SHP77 (cell line): ENCODE measurements around the gene PROZ.
"Not testable (repeated sequence)": the region's sequence is repeated elsewhere in the genome, so short reads cannot be mapped to it uniquely, and the experiment has no call there.

Source experiments
- DNase-seq, 2 experiments: peaks; one replicate each; lab custom pipeline; 2025; lab: John Stamatoyannopoulos, UW

Gene PROZ

DNA sequence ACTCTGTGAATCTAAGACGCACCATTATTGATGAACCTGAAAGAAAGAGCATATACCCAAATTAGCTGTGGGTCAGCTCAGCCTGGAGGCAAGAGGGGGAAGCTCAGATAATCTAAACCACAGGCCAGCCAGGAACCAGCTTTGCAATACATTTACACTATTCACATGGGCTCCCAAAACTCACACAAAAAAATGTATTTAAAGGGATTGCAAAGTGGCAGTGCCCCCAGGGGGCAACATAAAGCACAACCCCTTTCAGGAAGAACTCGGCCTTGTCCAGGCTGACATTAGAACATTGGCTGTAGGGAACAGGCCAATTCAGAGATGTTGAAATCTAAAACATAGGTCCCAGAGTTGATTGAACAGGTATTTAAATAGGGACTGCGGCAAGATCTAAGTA lies 3.2 kb upstream of the PROZ start:
- peak in 1 of 2 experiments; percentile 40 for DNase-seq

DNA sequence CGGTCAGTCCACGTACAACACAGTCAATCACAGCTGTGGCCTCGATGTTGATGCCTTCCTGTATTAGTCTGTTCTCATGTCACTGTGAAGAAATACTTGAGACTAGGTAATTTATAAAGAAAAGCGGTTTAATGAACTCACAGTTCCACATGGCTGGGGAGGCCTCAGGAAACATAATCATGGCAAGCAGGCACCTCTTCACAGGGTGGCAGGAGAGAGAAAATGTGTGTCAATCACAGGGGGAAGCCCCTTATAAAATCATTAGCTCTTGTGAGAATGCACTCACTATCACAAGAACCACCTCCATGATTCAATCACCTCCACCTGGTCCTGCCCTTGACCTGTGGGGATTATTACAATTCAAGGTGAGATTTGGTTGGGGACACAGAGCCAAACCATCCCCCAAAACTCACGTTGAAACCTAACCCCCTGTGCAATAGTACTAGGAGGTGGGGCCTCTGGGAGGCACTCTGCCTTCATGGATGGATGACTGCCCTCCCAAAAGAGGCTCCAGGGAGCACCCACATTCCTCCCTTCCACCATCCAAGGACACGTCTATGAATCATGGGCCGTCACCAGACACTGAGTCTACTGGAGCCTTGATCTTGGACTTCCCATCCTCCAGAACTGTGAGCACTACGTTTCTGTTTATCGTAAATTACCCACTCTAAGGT lies 2.3 kb upstream of the PROZ start:
- no peak for DNase-seq

DNA sequence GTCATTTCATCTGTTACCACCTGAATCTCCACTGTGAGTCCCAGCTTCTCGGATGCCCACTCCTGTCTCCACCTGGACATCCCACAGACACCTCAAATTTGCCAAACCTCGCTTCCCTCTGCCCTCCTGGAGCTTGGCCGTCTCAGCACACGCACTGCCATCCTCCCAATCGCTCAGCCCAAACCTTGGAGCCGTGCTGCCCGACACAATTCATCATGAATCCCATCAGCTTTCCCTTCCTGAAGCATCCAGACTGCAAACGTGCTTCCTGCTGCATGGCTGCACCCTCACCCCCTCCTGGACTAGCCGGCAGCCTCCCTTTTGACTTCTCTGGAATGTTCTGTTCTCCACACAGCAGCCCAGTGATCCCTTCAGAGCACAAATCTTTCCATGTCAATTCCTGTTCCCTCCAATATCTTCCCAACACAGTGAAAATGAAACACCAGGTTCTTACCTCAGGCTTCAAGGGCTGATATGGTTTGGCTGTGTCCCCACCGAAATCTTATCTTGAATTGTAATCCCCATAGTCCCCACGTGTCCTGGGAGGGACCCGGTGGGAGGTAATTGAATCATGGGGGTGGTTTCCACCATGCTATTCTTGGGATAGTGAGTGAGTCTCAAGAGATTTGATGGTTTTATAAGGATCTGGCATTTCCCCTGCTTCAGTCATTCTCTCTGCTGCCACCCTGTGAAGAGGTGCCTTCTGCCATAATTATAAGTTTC lies 1.1 kb upstream of the PROZ start:
- no peak for DNase-seq

DNA sequence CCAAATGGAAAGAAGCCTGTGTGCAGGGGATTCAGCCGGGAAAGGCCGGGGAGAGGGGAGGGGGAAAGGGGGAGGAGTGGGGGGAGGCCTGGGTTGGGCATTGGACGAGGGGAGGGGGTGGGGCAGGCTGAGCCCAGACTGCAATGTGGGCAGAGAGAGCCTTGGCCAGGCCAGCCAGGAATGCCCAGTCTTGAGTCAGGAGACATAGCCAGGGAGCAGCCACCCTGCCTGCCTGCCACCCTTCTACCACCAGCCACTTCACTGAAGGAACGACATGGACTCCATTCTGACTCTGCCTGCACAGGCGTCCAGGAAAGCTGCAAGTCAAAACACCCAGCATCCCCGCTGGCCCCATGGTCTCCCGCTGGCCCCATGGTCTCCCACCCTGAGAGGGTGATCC lies 498 bp downstream of the PROZ start:
- DNase-seq, result no peak

DNA sequence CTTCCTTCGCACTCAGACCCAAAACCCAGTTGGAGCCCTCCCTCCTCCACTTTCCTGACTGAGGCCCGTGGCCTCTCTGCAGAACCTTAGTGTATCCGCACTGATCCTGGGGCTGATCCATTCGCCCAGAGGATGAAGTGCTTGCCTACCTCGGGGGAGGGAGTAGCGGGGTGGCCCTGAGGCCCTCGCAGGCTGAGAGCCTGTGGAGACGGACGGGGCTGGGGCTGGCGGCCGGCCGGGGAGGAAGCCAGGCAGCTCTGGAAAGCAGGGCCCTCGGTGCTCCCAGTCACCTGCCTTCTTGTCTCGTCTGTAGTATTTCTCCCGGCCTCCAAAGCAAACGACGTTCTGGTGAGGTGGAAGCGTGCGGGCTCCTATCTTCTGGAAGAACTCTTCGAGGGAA lies 1.3 kb downstream of the PROZ start:
- no peak for DNase-seq

DNA sequence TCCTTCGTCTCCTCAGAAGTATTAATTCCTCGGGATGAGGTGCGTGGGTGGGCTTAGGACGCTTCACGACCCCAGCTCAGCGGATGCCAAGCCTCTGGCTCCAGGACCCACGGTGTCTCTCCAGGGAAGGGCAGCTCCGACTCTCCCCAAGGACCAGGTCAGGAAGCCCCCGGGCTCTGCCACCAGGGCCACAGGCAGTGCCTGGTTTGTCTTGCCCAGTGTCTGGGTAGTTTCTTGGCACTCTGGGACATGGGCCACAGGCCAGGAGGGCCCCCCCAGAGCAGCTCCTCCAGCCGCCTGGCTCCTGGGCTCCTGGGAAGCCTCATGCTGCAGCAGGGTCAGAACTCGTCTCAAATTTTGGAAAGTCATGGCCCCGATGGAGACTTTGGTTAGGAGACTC lies 2.5 kb downstream of the PROZ start:
- DNase-seq, result no peak

DNA sequence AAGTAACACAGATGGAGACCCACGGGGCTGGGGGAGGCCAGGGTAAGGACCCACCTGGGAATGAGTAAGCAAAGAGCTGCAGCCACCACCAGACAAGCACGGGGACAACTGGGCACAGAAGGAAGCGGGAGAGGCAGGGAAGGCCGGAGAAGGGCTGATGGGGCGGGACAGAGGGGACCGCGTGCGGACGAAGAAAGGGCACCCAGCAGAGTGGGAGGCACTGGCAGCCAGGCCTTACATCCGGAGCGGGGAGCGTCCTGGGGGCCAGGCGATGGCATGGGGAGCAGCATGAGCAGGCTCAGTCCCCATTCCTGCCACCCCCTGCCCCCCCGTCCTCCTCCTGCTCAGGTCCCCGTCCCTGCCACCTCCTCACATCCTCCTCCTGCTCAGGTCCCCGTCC lies 3.0 kb downstream of the PROZ start:
- no peak for DNase-seq

DNA sequence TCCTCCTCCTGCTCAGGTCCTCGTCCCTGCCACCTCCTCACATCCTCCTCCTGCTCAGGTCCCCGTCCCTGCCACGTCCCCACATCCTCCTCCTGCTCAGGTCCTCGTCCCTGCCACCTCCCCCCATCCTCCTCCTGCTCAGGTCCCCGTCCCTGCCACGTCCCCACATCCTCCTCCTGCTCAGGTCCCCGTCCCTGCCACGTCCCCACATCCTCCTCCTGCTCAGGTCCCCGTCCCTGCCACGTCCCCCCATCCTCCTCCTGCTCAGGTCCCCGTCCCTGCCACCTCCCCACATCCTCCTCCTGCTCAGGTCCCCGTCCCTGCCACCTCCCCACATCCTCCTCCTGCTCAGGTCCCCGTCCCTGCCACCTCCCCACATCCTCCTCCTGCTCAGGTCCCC lies 3.5 kb downstream of the PROZ start:
- not testable (repeated sequence) for DNase-seq

DNA sequence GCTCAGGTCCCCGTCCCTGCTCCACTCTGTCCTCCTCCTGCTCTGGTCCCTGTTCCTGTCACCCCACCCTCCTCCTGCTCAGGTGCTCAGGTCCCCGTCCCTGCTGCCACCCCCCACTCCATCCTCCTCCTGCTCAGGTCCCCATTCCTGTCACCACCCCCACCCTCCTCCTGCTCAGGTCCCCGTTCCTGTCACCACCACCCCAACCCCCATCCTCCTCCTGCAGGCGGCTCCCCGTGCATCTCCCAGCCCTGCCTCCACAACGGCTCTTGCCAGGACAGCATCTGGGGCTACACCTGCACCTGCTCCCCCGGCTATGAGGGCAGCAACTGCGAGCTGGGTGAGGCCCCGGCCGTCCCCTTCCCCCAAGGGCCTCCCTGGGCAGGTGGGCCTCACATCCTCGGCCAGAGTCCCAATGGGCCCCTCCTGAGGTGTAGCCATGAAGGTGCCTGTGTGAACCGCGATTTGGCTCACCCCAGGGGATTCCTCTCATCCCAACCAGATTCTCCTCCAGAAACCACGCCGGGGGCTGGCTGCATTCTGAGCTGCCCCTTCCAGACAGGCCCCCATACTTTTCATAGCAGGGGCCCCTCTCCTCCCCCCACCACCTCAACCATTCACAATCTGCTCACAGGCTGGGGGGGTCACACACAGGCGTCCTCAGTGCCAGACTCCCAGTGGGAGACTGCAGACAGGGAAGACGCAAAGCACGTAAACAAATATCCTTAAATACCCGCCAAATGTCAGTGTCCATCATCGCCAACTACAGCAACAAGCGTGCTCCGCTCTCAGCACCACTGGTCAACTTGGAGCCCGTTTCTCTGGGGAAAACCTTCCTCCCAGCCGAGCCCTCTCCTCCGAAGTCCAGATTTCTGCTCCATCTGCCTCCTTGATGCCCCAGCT lies 4.6 kb downstream of the PROZ start:
- DNase-seq, result peak in 1 of 2 experiments; percentile 56

DNA sequence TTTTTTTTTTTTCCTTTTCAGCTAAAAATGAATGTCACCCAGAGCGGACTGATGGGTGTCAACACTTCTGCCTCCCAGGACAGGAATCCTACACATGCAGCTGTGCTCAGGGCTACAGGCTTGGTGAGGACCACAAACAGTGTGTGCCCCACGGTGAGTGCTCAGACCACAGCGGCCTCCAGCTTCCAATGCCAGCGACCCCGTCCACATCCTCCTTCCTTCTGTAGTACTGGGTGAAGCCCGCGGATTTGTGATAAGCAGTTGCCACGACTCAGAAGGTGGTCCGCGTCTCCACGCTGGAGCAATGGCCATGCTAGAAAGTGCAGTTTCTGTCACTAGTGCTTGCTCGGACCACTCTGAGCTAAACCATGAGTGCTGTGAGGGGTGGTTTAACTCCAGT lies 6.0 kb downstream of the PROZ start:
- DNase-seq, result no peak

DNA sequence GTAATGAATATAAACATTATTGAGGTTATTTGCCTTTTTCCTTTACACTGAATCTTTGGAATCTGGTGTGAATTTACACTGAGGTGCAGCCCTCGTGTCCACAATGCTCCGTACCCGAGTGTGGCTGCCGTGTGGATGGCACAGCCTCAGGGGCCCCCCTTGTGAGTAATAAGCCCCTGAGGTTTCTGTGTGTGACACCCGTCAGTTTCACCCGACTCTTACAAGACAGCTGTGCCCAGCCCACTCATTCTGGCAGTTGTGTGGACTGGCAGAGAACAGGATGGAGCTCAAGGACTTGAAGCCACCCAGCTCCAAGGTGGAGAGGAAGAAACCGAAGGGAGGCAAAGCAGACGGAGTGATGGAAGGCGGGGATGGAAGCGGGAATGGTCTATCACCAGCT lies 7.8 kb downstream of the PROZ start:
- DNase-seq, result no peak

DNA sequence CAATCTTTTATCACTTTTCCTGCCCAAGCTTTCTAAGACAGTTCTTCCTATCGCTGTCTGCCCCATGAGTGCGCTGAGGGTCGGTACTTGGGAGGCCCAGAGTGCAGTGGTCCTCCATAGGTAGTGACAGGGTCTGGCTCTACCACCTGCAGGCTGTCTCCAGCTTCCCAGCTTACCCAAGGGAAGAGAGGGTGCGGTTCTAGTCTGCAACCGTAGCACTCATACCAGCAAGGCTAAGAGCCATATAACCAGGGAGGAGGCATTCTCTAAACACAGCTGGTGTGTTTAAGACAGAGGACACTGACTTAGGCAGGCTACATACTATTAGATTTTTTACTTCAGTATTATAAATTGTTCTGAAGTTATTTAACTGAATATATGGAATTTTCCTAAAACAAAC lies 8.2 kb downstream of the PROZ start:
- DNase-seq, result no peak

DNA sequence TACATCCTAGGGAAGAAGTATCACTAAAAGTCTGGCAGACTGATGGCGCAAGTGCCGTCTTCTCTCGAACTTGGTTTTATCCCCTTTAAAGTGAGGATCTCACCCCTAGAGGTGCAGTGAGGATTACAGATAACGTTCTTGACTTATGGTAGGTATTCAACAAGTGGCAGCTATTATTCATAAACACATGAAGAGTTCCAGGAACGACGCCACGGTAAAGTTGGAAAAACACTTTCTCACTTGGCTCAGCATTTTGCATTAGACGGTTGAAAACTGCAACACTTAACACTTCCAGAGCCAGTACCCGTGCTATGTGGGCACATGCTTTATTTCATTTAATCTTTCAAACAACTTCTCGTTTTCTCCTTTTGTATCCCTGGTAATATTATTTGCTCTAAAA lies 8.7 kb downstream of the PROZ start:
- no peak for DNase-seq

DNA sequence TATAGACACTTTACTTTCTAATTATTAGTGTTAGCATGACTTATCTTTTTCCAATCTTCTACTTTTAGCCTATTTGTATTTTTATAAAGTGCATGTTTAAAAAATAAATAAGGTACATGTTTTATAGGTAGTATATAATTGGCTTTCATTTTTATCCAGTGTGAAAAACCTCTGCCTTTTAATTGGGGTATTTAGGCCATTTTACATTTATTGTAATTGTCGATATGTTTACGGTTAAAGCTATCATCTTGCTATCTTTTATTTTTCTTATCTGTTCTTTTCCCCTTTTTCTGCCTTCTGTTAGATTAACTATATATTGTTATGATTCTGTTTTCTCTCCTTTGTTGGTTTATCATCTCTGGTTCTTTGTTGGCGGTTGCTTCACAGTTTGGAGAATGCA lies 9.1 kb downstream of the PROZ start:
- no peak for DNase-seq

DNA sequence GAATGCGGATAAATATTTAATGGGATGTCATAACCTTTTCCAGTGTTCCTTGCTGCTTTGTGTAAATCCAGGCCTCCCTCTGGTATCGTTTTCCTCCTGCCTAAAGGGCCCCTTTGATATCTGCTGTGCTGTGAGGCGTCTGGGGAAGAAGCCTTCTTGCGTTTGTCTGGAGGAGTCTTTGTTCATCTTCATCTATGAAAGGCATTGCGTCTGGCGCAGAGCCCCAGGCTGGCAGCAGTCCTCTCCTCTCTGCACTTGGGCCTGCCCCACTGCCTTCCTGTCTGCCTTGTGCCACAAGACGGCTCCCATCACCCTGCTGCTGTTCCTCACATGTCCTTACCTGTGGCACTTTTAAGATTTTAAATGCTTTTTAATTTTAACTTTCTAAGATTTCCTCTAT lies 9.8 kb downstream of the PROZ start:
- DNase-seq, result no peak

DNA sequence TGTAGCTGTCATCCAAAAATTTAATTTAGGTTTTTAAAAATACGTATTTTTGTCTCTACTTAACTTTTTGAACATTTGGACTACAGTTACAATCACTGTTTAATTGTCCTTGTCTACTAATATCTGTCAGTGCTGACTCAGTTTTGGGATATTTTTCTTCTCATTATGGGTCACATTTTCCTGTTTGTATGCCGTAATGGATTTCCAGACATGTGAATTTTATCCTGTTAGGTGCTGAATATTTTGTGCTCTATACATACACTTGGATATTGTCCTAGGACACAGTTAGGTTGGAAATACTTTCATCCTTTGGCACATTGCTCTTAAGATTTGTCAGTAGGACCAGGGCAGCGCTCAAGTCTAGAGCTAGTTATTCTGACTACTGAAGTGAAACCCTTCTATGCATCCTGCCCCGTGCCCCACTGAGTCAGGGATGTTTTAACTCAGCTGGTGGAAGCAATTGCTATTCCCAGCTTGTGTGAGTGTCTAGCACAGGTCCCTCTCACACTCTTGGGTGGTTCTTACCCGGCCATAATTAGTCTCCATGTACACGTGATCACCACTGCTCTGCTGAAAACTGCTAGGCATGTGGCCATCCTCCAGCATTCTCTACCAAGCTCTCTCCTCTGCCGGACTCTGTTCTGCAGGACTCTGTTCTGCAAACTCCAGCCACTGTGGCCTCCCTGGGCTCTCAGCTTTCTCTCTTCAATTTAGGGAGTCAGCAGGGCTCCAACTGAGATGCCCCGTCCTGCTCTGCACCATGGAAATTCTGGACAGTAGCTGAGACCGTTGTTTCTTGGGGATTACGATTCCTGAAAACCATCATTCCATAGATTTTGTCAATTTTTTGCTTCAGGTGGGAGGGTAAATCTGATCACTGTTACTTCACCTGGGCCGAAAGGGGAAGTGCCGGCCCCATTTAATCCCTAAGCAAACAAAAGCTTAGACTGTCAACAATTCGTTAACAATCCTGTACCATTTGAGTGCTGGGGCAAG lies 11.1 kb downstream of the PROZ start:
- DNase-seq, result peak; percentile 71 to 73

DNA sequence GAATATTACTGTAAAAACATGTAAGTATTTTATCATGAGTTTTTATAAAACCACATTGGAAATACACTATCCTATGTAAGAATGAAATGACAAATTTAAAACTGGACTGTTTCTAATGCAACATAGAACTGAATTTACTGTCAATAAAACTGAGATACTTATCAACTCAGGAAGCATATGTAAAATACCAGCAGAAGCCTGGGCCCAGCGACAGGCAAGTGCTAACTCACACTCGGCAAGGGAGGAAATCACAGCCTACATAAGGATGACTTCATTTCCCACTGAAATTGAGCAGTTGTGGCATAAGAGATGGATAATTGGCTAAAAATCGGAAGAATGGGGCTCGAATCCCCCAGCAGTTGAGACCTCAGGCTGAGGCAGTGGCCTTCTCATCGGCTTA lies 12.1 kb downstream of the PROZ start:
- DNase-seq, result no peak

DNA sequence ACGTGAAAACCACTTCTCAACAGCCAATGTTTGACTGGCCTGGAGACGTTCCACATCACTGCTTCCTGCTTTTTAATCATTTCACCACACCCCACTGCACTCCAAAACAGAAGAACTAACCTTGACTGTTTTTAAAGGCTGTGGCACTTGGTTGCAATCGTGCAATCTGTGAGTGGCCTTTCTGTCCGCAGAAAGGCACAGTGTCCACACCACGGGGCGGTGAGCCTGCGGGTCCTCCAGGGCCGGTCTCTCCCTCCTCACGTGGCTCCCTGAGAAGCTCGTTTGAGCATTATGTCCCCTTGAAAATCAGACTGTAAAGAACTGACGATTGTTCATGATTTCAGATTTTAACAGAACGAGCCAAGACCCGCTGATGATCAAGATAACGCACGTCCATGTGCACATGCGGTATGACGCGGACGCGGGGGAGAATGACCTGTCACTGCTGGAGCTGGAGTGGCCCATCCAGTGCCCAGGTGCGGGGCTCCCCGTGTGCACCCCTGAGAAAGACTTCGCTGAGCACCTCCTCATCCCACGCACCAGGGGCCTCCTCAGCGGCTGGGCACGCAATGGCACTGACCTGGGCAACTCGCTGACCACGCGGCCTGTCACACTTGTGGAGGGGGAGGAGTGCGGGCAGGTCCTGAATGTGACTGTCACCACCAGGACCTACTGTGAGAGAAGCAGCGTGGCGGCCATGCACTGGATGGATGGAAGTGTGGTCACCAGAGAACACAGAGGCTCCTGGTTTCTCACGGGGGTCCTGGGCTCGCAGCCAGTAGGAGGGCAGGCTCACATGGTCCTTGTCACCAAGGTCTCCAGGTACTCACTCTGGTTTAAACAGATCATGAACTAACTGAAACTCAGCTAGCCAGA lies 13.0 kb downstream of the PROZ start:
- peak in 1 of 2 experiments; percentile 41 for DNase-seq

DNA sequence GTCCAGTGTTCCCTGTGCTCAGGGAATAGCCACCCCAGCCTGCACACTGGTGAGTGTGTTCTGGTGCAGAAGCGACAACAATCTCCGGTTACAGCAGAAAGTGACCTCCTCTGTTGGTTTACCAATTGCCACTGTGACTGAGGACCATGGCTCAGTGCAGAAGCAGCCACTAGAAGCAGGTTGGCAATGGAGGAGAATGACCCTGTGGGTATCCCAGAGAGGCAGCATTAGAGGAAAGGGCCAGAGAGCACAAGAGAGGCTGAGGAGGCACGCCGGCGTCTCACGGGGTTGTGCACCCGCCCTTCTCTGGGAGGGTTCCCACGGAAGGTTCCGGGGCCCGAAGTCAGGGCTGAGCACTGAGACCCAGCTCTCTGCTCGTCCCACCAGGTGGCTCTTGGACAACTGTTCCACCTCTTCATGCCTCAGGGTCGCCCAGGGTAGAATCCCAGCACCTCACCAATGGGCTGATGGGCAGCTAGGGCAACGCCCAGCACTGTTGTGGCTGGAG lies 14.0 kb downstream of the PROZ start:
- DNase-seq, result no peak

DNA sequence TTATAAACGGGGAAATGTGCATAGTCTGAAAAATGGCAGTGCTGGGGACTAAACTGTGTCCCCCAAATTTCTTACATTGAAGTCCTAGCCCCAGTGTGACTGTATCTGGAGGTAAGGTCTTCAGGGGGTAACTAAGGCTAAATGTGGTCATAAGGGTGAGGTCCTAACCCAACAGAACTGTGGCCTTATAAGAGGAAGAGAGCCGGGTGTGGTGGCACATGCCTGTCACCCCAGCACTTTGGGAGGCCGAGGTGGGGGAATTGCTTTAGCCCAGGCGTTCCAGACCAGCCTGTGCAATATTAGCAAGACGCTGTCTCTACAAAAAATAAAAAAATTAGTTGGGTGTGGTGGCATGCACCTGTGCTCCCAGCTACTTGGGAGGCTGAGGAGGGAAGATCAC lies 17.8 kb downstream of the PROZ start:
- DNase-seq, result no peak
